IMR-90 (cell line): ENCODE data around the gene SMCO4. TPM values are rescaled to one million over a fixed set of nuclear protein-coding genes. Genes with fewer than 3 reads are reported as not detected.

Experiments used
- ATAC-seq: fragments of 200-7000 bp; cut with Tn5 transposase; 2 replicates; pipeline ENCODE4 v1.9.1; 2020; ENCODE audit warnings: low read depth, mild to moderate bottlenecking, moderate library complexity
- BruUV-seq: library from RNA; stranded (reverse); fragments of 400-500 nt; replicated peaks from 2 replicates; lab custom pipeline; 2021; lab: Mats Ljungman, UMichigan
- CTCF ChIA-PET: fragments of 300-600 bp; formaldehyde crosslinking; extraction: SDS; loops from one replicate; lab custom pipeline; 2021; ENCODE audit warnings: antibody characterized with exemption; lab: Yijun Ruan, JAX
- POLR2A ChIA-PET: fragments of 300-600 bp; sonication (Branson Sonifier 250); formaldehyde crosslinking; loops from one replicate; lab custom pipeline; 2022; ENCODE audit warnings: antibody characterized with exemption; ENCODE audit not compliant: unreplicated experiment; lab: Charles Lee
- DNase-seq: peaks from one replicate; pipeline ENCODE4 v3.0.0; 2013
- H2AFZ ChIP-seq: replicated peaks from 2 replicates; pipeline ENCODE3; 2013; ENCODE audit warnings: low read length, mild to moderate bottlenecking; ENCODE audit not compliant: poor library complexity
- H2AK5ac ChIP-seq: 2 replicates; pipeline ENCODE4 v1.6.1; 2013; ENCODE audit warnings: low read depth, low read length, inconsistent platforms
- H2AK9ac ChIP-seq: replicated peaks from 2 replicates; pipeline ENCODE3; 2013; ENCODE audit warnings: mild to moderate bottlenecking, low read depth, low read length, moderate library complexity; ENCODE audit not compliant: poor library complexity
- H2BK120ac ChIP-seq: 2 replicates; pipeline ENCODE4 v1.6.1; 2013; ENCODE audit warnings: low read depth, low read length, inconsistent platforms
- H2BK15ac ChIP-seq: 3 replicates; pipeline ENCODE4 v1.6.1; 2013; ENCODE audit warnings: low read depth, low read length, inconsistent platforms
- H2BK20ac ChIP-seq: 2 replicates; pipeline ENCODE4 v1.6.1; 2013; ENCODE audit warnings: low read depth, mild to moderate bottlenecking, inconsistent platforms, low read length, moderate library complexity
- H2BK5ac ChIP-seq: 2 replicates; pipeline ENCODE4 v1.6.1; 2013; ENCODE audit warnings: mild to moderate bottlenecking, low read depth, low read length, inconsistent platforms; ENCODE audit not compliant: poor library complexity, severe bottlenecking
- H3K14ac ChIP-seq: replicated peaks from 2 replicates; pipeline ENCODE4 v1.6.1; 2013; ENCODE audit warnings: low read depth, low read length, inconsistent platforms
- H3K18ac ChIP-seq: 2 replicates; pipeline ENCODE4 v1.6.1; 2013; ENCODE audit warnings: low read depth, low read length, control low read depth
- H3K23ac ChIP-seq: 2 replicates; pipeline ENCODE4 v1.6.1; 2013; ENCODE audit warnings: low read depth, low read length, inconsistent platforms
- H3K27ac ChIP-seq: 2 replicates; pipeline ENCODE4 v1.5.1; 2013; ENCODE audit warnings: mild to moderate bottlenecking, control low read depth, low read length; ENCODE audit not compliant: insufficient read depth
- H3K27me3 ChIP-seq: 2 replicates; pipeline ENCODE4 v1.6.1; 2013; ENCODE audit warnings: low read length; ENCODE audit not compliant: control insufficient read depth, insufficient read depth
- H3K36me3 ChIP-seq: 2 replicates; pipeline ENCODE4 v1.6.1; 2013; ENCODE audit warnings: low read length, mixed read lengths; ENCODE audit not compliant: control insufficient read depth, insufficient read depth
- H3K4ac ChIP-seq: 2 replicates; pipeline ENCODE4 v1.6.1; 2013; ENCODE audit warnings: low read depth, low read length, inconsistent platforms
- H3K4me1 ChIP-seq: 2 replicates; pipeline ENCODE4 v1.6.1; 2013; ENCODE audit warnings: low read length, mixed read lengths; ENCODE audit not compliant: control insufficient read depth, insufficient read depth
- H3K4me2 ChIP-seq: 2 replicates; pipeline ENCODE4 v1.6.1; 2013; ENCODE audit warnings: low read depth, mild to moderate bottlenecking, control low read depth, low read length, moderate library complexity
- H3K4me3 ChIP-seq: 2 replicates; pipeline ENCODE4 v1.5.1; 2013; ENCODE audit warnings: low read depth, mild to moderate bottlenecking, control low read depth, low read length, moderate library complexity; ENCODE audit not compliant: insufficient read depth
- H3K56ac ChIP-seq: 2 replicates; pipeline ENCODE4 v1.6.1; 2013; ENCODE audit warnings: low read length, inconsistent platforms; ENCODE audit not compliant: insufficient read depth; ENCODE audit errors: extremely low read depth
- H3K79me1 ChIP-seq, 2 experiments: 2 replicates each; pipeline ENCODE4 v1.6.1; 2013; ENCODE audit warnings: low read length in 2 of 2, inconsistent platforms in 1 of 2, low read depth in 1 of 2
- H3K9ac ChIP-seq: 2 replicates; pipeline ENCODE4 v1.6.1; 2013; ENCODE audit warnings: low read depth, low read length, control low read depth
- H3K9me1 ChIP-seq: 2 replicates; pipeline ENCODE4 v1.6.1; 2013; ENCODE audit warnings: low read length, inconsistent platforms; ENCODE audit not compliant: insufficient read depth
- H3K9me3 ChIP-seq: 2 replicates; pipeline ENCODE4 v1.6.1; 2013; ENCODE audit warnings: low read length; ENCODE audit not compliant: control insufficient read depth, insufficient read depth
- H4K20me1 ChIP-seq: 2 replicates; pipeline ENCODE4 v1.6.1; 2013; ENCODE audit warnings: low read length, inconsistent platforms; ENCODE audit not compliant: insufficient read depth
- H4K5ac ChIP-seq: 2 replicates; pipeline ENCODE4 v1.6.1; 2013; ENCODE audit warnings: mild to moderate bottlenecking, low read depth, low read length, control low read depth
- H4K8ac ChIP-seq, 2 experiments: 2 replicates each; pipeline ENCODE4 v1.6.1; 2013; ENCODE audit warnings: low read depth in 2 of 2, low read length in 2 of 2, control low read depth in 1 of 2, inconsistent platforms in 1 of 2
- H4K91ac ChIP-seq: 2 replicates; pipeline ENCODE4 v1.6.1; 2013; ENCODE audit warnings: low read depth, low read length, inconsistent platforms; ENCODE audit not compliant: insufficient read depth
- BHLHE40 ChIP-seq: fragments of 150-350 bp; IDR thresholded peaks from 2 replicates; pipeline ENCODE4 v1.6.1; 2016; ENCODE audit warnings: mild to moderate bottlenecking, low read depth, low read length
- ELK1 ChIP-seq: fragments of 150-350 bp; IDR thresholded peaks from 2 replicates; pipeline ENCODE4 v1.6.1; 2016; ENCODE audit warnings: low read depth, mild to moderate bottlenecking, low read length, moderate library complexity, borderline replicate concordance
- MAFK ChIP-seq: IDR thresholded peaks from 2 replicates; pipeline ENCODE4 v1.6.1; 2012; ENCODE audit warnings: low read depth, low read length, improper control_type of control experiment
- POLR2A ChIP-seq: IDR thresholded peaks from 2 replicates; pipeline ENCODE4 v1.6.1; 2012; ENCODE audit warnings: mild to moderate bottlenecking, low read depth, low read length
- RAD21 ChIP-seq: IDR thresholded peaks from 2 replicates; pipeline ENCODE4 v1.6.1; 2012; ENCODE audit warnings: low read length, improper control_type of control experiment
- WGBS, 2 experiments: methylation state at CpG; one replicate each; pipeline versions ENCODE4 v1.1.5 to v1.1.7; 2013; ENCODE audit warnings: missing lambda C conversion rate in 2 of 2; ENCODE audit not compliant: insufficient read length in 1 of 2; ENCODE audit errors: extremely low coverage in 2 of 2; 5-methylcytosine and 5-hydroxymethylcytosine counted together
- dilution Hi-C: fragments of 300-500 bp; cut with HindIII; formaldehyde crosslinking; loops from one replicate; pipeline ENCODE4 v1.14.3; 2018; ENCODE audit warnings: low sequenced_read_pairs; ENCODE audit not compliant: unreplicated experiment
- in situ Hi-C: fragments of 300-500 bp; cut with MboI; formaldehyde crosslinking; loops from 3 replicates; pipeline ENCODE4 v1.14.3; 2019; ENCODE audit warnings: low sequenced_read_pairs, inconsistent platforms, mixed read lengths
- intact Hi-C: fragments of 100-400 bp; cut with micrococcal nuclease; formaldehyde crosslinking; loops from 2 replicates; pipeline ENCODE4 v1.10.0; 2022
- polyA plus RNA-seq, 3 experiments: library from polyadenylated mRNA; depleted of rRNA; stranded (reverse); fragments of >200 nt; gene quantifications; 2 replicates each; pipeline ENCODE4 v1.2.3, GENCODE V29; 2012; ENCODE audit warnings: low replicate concordance in 1 of 3
- total RNA-seq: library from RNA; depleted of rRNA; stranded (reverse); fragments of >200 nt; gene quantifications from 2 replicates; pipeline ENCODE4 v1.2.3, GENCODE V29; 2012

The SMCO4 gene
- total and polyA plus RNA-seq, 2 of the 4 experiments (the other 2 are of a cell fraction): 2.2 to 17.7 TPM

- no peak overlapping the region for H3K56ac ChIP-seq
- H3K27me3 ChIP-seq: no peaks in the 10 kb centered on the region
- H3K9ac ChIP-seq: no peak overlapping the region
- no peaks in the 10 kb centered on the region for H3K9me3 ChIP-seq
- dilution Hi-C loops: no loop called here
- H3K23ac ChIP-seq: no peak overlapping the region
- no peak overlapping the region for H2BK120ac ChIP-seq
- ChIA-PET POLR2A (no interaction called here), CTCF (interaction anchor here (0.7 to 1.4 kb wide), 2 partner anchors 9 to 307 kb away, joined by 3 read pairs; no protein-coding TSS in a partner anchor)
- no peak overlapping the region for H2BK15ac ChIP-seq
- no peak overlapping the region for H4K5ac ChIP-seq
- H3K79me1 ChIP-seq: peaks cover 5 to 7% of the 10 kb centered on the region in 2 experiments; a peak in 3 of 4 replicates
- no CpG with 5 or more reads among the region's 5 CpGs for WGBS, 2 experiments
- TF ChIP-seq MAFK (no peak), BHLHE40 (no peak), ELK1 (no peak), RAD21 (no peak), POLR2A (no peak)
- H3K4me1 ChIP-seq: peaks cover 5% of the 10 kb centered on the region
- H4K20me1 ChIP-seq: peaks cover 12% of the 10 kb centered on the region; the same call in 1 of the 2 replicates
- ATAC-seq: no peak
- H3K9me1 ChIP-seq: no peaks in the 10 kb centered on the region; the same call in 1 of the 2 replicates
- no peak overlapping the region for H2AK9ac ChIP-seq
- H3K36me3 ChIP-seq: no peaks in the 10 kb centered on the region
- H3K14ac ChIP-seq: no peak overlapping the region
- no peak overlapping the region for H3K27ac ChIP-seq
- H3K18ac ChIP-seq: no peak overlapping the region
- no peak overlapping the region for H3K4me3 ChIP-seq
- H2AFZ ChIP-seq: no peak overlapping the region
- no peak overlapping the region for H3K4me2 ChIP-seq
- H4K8ac ChIP-seq: no peak overlapping the region
- H2BK5ac ChIP-seq: no peak overlapping the region
- no peak overlapping the region for H2BK20ac ChIP-seq
- no peak overlapping the region for H2AK5ac ChIP-seq
- H4K91ac ChIP-seq: no peak overlapping the region
- intact Hi-C loops: no loop called here
- BruUV-seq: no TSS peak
- H3K4ac ChIP-seq: no peak overlapping the region
- in situ Hi-C loops: no loop called here
- no peak for DNase-seq
Measured at GRCh38 chr11:93532806-93533205, 10.4 kb downstream of the SMCO4 start.
